Islet of Langerhans (tissue), 1 donor: ENCODE results near the gene KRTAP1-1.
"Not testable (repeated sequence)": the region's sequence is repeated elsewhere in the genome, so short reads cannot be mapped to it uniquely, and the experiment has no call there.

ENCODE experiments used
- FAIRE-seq: peaks from one replicate; lab custom pipeline; 2011; peaks lifted over from hg19 to GRCh38; lab: Jason Lieb, UNC

Gene KRTAP1-1

GRCh38 chr17:41012326-41013120 lies 28.7 kb downstream of the KRTAP1-1 start:
- no peak for FAIRE-seq

GRCh38 chr17:41010441-41010840 lies 30.8 kb downstream of the KRTAP1-1 start:
- FAIRE-seq: no peak

- FAIRE-seq: no peak
These were observed 31.3 kb downstream of the KRTAP1-1 start for GRCh38 chr17:41009936-41010335.

DNA sequence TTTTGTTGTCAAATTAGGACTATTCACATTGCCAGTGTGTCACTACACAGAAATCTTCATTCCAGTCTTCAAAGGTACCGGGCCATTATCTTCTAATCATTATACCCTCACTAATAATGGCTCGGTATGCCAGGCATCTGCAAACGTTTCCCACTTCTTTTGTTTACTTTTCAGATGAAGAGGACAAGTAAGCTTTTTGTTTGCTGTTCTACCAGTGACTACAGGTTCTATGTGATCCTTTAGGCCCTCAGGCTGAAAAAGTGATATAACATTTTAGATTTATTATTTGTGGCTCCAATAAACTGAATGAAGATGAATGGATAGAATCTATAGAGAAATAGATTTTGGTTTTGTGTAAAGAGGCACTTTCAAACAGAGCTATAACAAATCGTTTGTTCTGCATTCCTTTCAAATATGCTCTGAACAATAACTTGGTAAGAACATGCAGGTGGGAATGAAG lies 31.9 kb downstream of the KRTAP1-1 start:
- FAIRE-seq: no peak

DNA sequence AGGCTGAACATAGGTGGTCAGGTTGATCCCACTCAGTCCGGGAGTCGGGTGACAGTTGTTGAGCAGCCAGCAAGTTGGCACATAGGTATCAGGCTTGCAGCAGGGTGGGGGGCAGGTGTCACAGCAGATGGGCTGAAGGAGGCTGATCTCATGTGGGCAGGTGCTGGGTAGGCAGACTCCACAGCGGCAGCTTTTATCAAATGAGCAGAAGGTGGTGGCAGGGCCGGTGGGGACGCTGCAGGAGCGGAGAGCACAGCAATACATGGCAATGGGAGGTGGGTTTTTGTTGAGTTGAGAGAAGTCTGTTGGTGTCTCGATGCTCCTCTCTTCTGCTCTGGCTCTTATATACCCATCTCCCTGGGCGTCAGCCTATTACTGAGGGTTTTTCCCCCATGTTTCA lies 32.4 kb downstream of the KRTAP1-1 start, which contains the start of gene KRTAP3-1:
KRTAP3-1 (minus strand) TSS at position 318 of the 400 bp plus-strand sequence; CDS start at position 264, 54 bp downstream.
- no peak for FAIRE-seq

- FAIRE-seq: no peak
These were observed 36.9 kb downstream of the KRTAP1-1 start for GRCh38 chr17:41004397-41004796.

GRCh38 chr17:41003926-41004325 lies 37.3 kb downstream of the KRTAP1-1 start:
- no peak for FAIRE-seq

DNA sequence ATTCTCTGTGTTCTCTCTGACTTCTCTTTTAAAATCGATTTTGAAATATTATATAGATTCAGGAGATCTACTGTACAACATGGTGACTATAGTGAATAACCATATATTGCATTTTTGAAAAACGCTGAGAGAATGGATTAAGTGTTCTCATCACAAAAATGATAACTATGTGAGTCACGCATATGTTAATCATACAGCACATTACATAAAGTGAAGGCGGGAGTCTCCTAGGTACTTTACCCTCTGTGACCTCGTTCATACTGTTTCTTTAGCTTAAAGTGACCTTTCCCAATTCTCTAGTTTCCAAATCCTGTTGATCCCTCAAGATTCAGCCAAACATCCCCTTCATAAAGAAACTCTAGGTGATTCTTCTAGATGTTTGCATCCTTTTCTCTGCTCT lies 38.4 kb downstream of the KRTAP1-1 start:
- no peak for FAIRE-seq

GRCh38 chr17:41001795-41002194 lies 39.5 kb downstream of the KRTAP1-1 start:
- no peak for FAIRE-seq

- not testable (repeated sequence) for FAIRE-seq
These were observed 41.7 kb downstream of the KRTAP1-1 start, which contains the start of gene KRTAP3-2 for GRCh38 chr17:40999563-40999962. TSS of gene KRTAP3-2 (minus strand) at chr17:40999906. CDS start at chr17:40999853, 53 bp downstream.

DNA sequence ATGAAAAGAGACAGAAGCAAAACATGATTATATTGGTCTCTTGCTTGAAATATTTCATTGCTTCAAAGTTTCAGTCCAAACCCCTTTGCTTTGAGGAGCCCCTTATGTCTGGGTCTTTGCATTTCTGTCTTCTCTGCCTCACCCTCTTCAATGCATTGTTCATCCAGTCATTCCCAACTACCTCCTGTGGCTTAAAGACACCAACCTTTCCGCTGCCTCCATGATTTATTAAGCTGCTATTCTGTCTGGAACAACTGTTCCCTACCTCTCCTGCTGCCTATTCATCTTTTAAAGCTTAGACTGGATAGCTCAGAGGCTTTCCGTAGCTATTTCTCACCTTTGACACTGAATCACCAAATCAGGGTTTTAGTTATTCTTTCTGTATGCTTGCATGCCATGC lies 43.9 kb downstream of the KRTAP1-1 start:
- no peak for FAIRE-seq

GRCh38 chr17:40996829-40997228 lies 44.4 kb downstream of the KRTAP1-1 start:
- FAIRE-seq: no peak

- no peak for FAIRE-seq
These were observed 46.1 kb downstream of the KRTAP1-1 start for GRCh38 chr17:40995116-40995515.

DNA sequence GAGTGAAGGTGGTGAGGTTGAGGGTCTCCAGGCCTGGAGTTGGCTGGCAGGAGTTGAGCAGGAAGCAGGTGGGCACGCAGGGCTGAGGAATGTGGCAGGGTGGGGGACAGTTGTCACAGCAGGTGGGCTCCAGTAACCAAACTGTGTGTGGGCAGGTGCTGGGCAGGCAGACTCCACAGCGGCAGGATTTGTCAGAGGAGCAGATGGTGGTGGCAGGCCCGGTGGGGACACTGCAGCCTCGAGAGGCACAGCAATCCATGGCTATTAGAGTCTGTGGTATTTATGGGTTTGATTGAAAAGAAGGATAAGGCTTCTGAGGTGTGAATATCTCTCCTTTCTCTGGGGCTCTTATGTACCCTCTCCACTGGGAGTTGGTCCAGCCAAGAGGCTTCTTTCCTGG lies 47.4 kb downstream of the KRTAP1-1 start, which contains the start of gene KRTAP3-3:
KRTAP3-3 (minus strand) TSS at position 326 of the 400 bp plus-strand sequence; CDS start at position 259, 67 bp downstream.
- no peak for FAIRE-seq

DNA sequence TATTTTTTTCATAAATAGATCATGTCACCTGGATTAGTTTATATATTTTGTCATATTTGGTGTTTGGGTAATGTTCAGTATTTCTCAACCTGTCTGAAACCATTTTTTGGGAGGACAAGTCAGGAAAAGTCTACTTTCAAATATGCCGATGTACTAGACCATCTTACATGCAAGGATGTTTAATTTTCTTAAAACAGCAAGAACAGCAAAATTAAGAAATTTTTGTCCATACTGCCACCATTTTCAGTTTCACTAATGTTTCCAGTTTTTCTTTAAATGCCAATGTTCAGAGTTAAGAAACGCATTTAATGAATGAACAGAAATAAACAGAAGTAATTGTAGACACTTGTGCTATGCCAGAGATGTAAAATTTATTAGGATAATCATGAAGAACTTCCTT lies 48.2 kb downstream of the KRTAP1-1 start:
- no peak for FAIRE-seq

- FAIRE-seq: no peak
These were observed 48.6 kb downstream of the KRTAP1-1 start for GRCh38 chr17:40992666-40993065.
